Vein endothelial cell (primary cell): ENCODE measurements around the gene POLR2B. TPM values are rescaled to one million over a fixed set of nuclear protein-coding genes. Genes with fewer than 3 reads are reported as not detected.

ENCODE experiments used
- small RNA-seq: library from RNA; depleted of rRNA; stranded (forward); fragments of <200 nt; gene quantifications from one replicate; pipeline ENCODE3, GENCODE V24; 2012
- total RNA-seq: library from RNA; depleted of rRNA; stranded (reverse); fragments of >200 nt; gene quantifications from 2 replicates; pipeline ENCODE4 v1.2.3, GENCODE V29; 2012

The POLR2B gene
- total RNA-seq = 115 and 153 TPM in 2 replicates

DNA sequence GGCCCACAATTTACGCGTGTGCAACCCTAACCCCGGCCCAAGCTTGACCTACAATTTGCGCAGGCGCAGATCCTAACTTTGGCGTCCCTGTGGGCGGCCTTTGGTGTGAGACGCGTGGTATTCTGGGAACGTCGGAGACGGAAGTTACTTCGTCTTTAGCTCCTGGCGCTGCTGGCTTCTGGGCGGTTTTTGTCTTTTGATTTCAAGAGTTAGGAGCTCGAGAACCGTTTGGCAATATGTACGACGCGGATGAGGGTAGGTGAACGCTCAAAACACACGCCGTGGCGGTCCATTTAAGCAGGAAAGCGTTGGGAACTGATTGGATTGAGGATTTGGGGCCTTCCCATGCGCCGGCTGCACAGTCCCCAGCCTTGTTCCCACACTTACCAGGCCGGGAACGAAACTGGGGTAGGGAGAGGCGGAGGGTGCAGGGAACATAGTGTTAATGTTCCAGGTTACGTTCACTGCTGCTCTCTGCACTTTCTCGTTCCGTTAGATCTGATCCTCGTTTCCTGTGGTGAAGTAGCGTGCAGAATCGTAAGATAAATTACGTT is at the start of gene POLR2B:
Gene POLR2B (plus strand): TSS at position 147 of the 554 bp plus-strand sequence. CDS start 90 bp downstream, at position 237.

DNA sequence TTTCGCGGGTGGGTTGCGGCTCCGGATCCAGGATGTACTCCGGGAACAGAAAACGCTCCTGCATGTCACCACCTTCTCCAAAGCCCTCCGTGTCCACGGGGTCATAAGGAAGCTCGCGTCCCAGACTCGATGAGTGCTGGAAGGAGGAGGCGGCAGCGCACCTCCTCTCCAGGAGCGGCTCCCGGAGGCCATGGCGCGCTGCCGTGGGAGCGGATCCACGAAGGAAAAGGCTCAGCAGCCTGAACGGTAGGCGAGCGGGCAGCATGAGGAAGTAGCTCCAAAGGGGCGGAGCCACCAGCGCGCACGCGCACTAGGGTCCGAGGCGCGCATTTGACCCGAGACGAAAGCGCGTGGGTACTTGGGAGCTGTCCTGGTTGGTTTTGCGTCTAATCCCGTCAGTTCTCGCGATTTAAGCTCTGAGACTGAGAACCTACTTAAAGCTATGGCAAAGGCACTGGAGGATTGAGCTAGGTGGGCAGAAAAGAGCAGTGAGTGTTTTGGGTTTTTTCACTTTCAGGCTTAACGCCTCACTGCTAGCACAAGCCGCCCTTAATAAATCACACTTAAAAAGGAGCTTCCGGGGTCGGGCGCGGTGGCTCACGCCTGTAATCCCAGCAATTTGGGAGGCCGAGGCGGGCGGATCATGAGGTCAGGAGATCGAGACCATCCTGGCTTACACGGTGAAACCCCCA is 1.2 kb upstream of the POLR2B start, which contains the start of gene NOA1:
Gene NOA1 (minus strand): TSS at position 286 of the 692 bp plus-strand sequence. CDS start 21 bp downstream, at position 265.

Small RNA genes lying within 50 kb of the gene (small RNA-seq; reads per million reads assigned to genes)
- gene RNU6-998P = not detected

Other genes starting within 250 kb of the POLR2B start
- gene SPINK2, start 157.2 kb upstream of the POLR2B start, total RNA-seq = not detected in 2 replicates
- gene REST, start 71.0 kb upstream of the POLR2B start, total RNA-seq = 58.5 and 68.0 TPM in 2 replicates
- gene NOA1, start 1.3 kb upstream of the POLR2B start, total RNA-seq = 25.6 and 30.7 TPM in 2 replicates
- 307 and 834 TPM in 2 replicates for gene IGFBP7, start 131.5 kb downstream of the POLR2B start, total RNA-seq